ENCODE measurements around the gene PIGS.

- TF ChIP-seq ZNF709 (CRISPR knock-in tag; IDR thresholded peaks at IDR 0.05) (no peak), AHDC1 (CRISPR knock-in tag; IDR thresholded peaks at IDR 0.05; ENCODE audit: borderline replicate concordance) (no peak), ZNF576 (CRISPR knock-in tag; IDR thresholded peaks at IDR 0.05) (no peak), NFYC (CRISPR knock-in tag; IDR thresholded peaks at IDR 0.05) (no peak), TAF1 (CRISPR knock-in tag; IDR thresholded peaks at IDR 0.05) (no peak)
Observed at GRCh38 chr17:28534740-28535375, 36.5 kb downstream of the PIGS start.
